SJCRH30 (cell line): ENCODE results near the gene RAI1. TPM values are rescaled to one million over a fixed set of nuclear protein-coding genes. Genes with fewer than 3 reads are reported as not detected.
A peak's percentile ranks its signal among the peaks of the same experiment; 100 is the strongest.

Experiments
- DNase-seq, 2 experiments: peaks; one replicate each; pipeline ENCODE4 v3.0.0-alpha.2; 2015 to 2020
- H3K27ac ChIP-seq: fragments of 250-450 bp; sonication (Bioruptor Pico); 2 replicates; pipeline ENCODE4 v1.5.1; 2020; ENCODE audit warnings: mild to moderate bottlenecking, moderate library complexity
- H3K27me3 ChIP-seq: fragments of 250-450 bp; sonication (Bioruptor Pico); 2 replicates; pipeline ENCODE4 v1.5.1; 2020; ENCODE audit warnings: mild to moderate bottlenecking, moderate library complexity
- H3K36me3 ChIP-seq: fragments of 250-450 bp; sonication (Bioruptor Pico); 2 replicates; pipeline ENCODE4 v1.5.1; 2020; ENCODE audit warnings: mild to moderate bottlenecking, moderate library complexity
- H3K4me1 ChIP-seq: fragments of 250-450 bp; sonication (Bioruptor Pico); 2 replicates; pipeline ENCODE4 v1.5.1; 2020; ENCODE audit warnings: mild to moderate bottlenecking, moderate library complexity
- H3K4me3 ChIP-seq: fragments of 250-450 bp; sonication (Bioruptor Pico); 2 replicates; pipeline ENCODE4 v1.5.1; 2020; ENCODE audit warnings: mild to moderate bottlenecking, moderate library complexity
- H3K9me3 ChIP-seq: fragments of 250-450 bp; sonication (Bioruptor Pico); replicated peaks from 2 replicates; pipeline ENCODE4 v1.5.1; 2020; ENCODE audit warnings: mild to moderate bottlenecking, moderate library complexity
- total RNA-seq: library from RNA; depleted of rRNA; stranded (reverse); fragments of >200 nt; shearing (Covaris generic); gene quantifications from 2 replicates; pipeline ENCODE4 v1.2.3, GENCODE V29; 2014

Gene RAI1
- total RNA-seq, 1 experiment from 2014 or later = 72.2 TPM

DNA sequence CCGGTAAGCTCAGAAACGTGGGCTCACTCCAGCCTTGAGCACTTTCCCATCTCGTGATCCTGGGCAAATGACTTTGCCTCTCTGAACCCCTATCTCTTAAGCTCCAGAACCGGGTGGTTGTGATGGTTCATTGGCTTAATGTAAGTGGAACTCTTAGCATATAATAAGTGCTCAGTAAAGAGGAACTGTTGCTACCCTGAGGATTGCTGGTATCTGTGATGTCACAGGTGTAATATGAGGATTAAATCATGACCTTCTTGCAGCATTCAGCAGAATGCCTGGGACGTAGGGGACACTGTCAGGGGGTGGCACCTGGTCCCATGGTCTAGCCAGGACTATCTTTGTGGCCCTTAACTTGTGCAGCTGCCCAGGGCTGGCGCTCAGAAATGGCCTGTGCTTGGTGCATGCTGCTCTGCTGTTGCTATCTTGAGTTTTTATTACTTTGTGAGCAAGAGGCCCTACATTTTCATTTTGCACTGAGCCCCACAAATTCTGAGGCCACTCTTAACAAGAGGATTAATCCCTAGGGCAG lies 86.7 kb downstream of the RAI1 start:
- no peak overlapping the region for H3K27ac ChIP-seq
- H3K4me3 ChIP-seq = no peak overlapping the region
- no peaks in the 10 kb centered on the region for H3K27me3 ChIP-seq
- H3K9me3 ChIP-seq = no peaks in the 10 kb centered on the region
- peaks cover 47% of the 10 kb centered on the region for H3K4me1 ChIP-seq
- no peak for DNase-seq
- no peaks in the 10 kb centered on the region for H3K36me3 ChIP-seq

DNA sequence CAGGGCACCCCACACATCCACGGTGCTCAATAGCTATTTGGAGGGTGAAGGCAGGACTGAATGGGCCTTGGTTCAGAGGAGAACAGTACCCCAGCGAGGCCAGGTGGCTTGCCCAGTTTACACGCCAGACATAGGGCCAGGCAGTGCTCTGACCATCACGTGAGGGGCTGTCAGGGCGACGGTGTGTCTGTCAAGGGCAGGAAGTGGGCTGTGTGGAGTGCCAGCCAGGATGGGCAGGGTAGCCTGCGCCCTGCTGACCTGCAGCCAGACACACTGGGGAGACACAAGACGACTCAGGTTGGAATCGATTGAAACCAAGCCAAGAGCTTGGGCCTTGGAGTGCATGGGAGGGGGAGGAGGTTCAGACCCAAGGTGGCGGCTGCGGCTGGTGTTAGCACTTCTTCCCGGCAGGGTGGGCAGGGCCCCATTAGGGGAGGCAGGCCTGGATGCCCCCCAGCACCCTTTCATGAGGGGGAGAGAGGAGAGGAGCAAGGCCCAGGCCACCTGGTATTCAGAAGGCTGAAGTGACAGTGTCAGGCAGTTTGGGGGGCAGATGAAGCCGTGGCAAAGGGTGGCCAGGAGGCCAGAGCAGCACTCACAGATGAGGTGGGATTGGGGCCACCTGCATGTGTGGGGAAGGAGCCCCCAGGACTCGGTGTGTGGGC lies 87.3 kb downstream of the RAI1 start:
- DNase-seq = no peak
- Histone ChIP-seq H3K4me1 (peaks cover 41% of the 10 kb centered on the region), H3K4me3 (no peak overlapping the region), H3K27ac (no peak overlapping the region), H3K9me3 (no peaks in the 10 kb centered on the region), H3K27me3 (no peaks in the 10 kb centered on the region), H3K36me3 (no peaks in the 10 kb centered on the region)

DNA sequence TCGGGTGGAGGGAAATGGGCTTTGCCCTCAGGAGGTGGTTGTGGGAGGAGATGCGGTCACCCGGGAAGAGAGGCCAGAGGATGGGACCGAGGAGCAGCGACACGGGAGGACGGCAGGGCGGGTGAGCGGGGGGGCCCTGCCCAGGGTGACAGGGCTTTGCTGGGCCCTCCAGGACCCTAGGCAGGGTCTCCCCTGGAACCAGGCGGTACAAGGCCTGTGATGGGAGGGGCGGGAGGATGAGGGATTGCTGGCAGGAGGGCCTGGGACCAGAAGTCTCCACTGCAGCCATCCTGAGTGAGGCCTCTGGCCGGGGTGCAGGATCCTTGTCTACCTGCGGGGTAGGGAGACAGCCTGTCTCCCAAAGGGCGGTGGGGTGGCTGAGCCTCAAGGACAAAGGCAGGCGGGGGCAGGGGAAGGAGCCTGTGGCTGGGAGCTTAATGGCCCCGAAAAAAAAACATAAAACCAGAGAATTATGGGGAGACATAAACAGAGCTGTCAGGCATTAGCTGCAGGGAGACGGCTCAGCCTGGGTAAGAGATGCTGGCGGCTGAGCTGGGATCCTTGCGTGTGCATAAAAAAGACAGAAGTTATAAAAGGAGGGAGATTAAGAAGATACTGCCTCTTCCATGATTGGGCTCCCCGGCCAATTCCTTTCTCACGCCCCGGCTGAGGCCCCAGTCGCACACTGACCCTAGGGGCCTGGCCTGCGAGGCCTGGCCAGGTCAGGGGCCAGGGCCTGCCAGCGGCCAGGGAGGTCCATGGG lies 88.8 kb downstream of the RAI1 start:
- Histone ChIP-seq H3K4me3 (no peak overlapping the region), H3K4me1 (peaks cover 42% of the 10 kb centered on the region), H3K27ac (no peak overlapping the region), H3K36me3 (no peaks in the 10 kb centered on the region), H3K9me3 (no peaks in the 10 kb centered on the region), H3K27me3 (no peaks in the 10 kb centered on the region)
- no peak for DNase-seq

DNA sequence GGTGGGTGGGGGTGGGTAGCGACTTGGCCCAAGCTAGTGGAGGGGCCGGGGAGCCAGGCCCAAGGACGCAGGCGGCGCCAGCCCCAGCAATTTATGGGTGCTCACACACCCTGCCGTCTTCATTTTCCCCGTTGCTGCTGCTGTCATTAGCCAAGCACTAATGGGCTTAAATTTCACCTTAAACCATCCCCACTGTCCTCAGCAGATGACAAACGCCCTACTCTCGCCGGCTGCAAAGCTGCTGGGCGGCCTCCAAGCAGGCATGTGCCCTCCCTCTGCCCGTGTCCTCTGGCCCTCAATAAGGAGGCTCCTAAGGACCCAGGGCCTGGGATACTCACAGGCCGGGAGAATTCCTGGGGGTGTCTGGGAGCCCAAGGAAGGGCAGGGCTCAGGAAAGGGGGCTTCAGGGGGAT lies 89.4 kb downstream of the RAI1 start:
- H3K27me3 ChIP-seq = no peaks in the 10 kb centered on the region
- H3K4me1 ChIP-seq = peaks cover 36% of the 10 kb centered on the region
- H3K27ac ChIP-seq = no peak overlapping the region
- no peaks in the 10 kb centered on the region for H3K9me3 ChIP-seq
- H3K4me3 ChIP-seq = no peak overlapping the region
- H3K36me3 ChIP-seq = no peaks in the 10 kb centered on the region
- no peak for DNase-seq

DNA sequence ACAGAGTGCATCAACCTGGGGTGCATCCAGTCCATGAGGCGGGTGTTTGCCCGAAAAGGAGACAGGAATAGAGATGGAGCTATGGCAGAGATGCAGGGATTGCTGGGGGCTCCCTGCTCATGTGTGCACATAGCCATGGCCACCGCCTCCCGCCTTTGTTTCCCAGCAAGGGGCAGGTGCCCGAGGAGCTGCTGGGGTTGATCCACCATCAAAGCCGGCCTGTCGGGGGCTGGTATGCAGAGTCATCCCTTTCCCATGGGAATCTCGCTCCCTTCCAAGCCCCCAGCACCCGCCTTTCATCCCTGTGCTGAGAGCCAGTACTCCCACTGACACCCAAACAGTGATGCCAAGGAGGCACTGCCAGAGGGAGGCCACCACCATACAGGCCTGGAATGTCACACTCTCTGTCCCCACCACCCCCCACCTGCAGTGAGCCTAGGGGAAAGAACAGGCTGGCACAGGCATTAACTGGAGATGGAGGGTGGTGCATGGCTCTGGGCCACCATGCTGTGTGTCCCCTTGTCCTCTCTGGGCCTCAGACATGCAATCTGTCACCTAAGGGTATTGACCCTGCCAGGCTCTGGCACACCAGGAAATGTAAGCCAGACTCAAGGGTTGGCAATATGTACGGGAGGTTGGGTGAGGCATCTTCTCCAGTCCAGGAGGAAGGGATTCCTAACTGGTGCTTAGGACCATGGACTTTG lies 90.4 kb downstream of the RAI1 start:
- no peak for DNase-seq
- H3K4me3 ChIP-seq = no peak overlapping the region
- H3K4me1 ChIP-seq = peaks cover 27% of the 10 kb centered on the region
- no peaks in the 10 kb centered on the region for H3K9me3 ChIP-seq
- H3K27ac ChIP-seq = no peak overlapping the region
- no peaks in the 10 kb centered on the region for H3K27me3 ChIP-seq
- no peaks in the 10 kb centered on the region for H3K36me3 ChIP-seq

DNA sequence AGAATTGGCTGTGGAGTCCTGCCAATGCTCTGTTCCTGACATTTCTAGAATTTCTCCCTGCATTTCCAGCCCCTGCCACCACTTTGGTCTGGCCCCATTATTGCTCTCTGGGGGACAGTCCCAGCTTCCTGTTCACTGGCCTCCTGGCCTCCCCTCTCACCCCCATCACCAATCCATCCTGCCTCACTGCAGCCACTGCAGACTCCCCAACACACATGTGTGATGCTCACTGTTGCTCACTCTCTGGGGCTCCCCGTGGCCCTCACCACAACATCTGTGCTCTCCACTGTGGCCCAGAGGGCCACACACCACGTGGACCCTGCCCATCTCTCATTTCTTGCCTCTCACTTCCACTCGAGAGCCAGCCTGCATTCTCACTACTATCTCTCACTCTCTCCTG lies 91.0 kb downstream of the RAI1 start:
- Histone ChIP-seq H3K36me3 (no peaks in the 10 kb centered on the region), H3K4me3 (no peak overlapping the region), H3K9me3 (no peaks in the 10 kb centered on the region), H3K27me3 (no peaks in the 10 kb centered on the region), H3K4me1 (peaks cover 22% of the 10 kb centered on the region), H3K27ac (no peak overlapping the region)
- DNase-seq = no peak

DNA sequence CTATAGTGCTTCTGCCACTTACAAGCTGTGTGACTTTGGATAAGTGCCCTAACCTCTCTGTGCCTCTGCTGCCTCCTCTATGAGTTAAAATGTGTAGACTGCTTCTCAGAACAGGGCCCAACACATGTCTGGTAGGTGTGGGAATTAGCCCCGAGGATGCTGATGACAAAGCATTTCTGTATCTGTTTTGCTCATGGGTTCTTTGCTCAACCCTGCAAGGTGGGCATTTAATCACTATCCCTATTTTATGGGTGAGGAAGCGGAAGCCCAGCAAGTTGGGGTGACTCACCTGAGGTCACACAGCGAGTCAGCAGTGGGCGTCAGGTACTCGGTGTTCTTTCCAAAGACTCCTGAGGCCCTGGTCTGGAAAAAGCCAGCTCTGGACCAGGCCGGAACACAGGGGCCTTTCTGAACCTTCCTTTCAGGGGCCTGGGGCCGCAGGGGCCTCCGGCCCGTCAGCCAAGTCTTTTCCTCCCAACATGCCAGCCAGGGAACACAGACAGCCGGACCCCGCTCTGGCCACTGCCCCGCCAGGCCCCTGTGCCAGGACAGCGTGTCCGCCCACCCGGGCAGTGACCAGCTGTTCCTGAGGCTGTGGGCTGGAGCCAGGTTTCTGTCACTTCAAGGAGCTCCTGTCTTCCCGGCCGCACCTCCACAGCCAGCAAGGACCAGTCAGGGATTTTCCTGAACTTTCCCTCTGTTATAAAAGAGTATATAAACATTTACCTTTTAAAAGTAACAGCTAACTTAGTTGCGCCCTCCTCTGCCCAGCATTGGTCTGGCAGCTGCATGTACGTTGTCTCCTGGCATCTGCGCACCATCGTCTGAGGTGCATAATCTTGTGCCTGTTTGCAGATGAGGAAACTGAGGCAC lies 93.0 kb downstream of the RAI1 start:
- no peak overlapping the region for H3K4me3 ChIP-seq
- no peaks in the 10 kb centered on the region for H3K27me3 ChIP-seq
- no peaks in the 10 kb centered on the region for H3K36me3 ChIP-seq
- H3K27ac ChIP-seq = no peak overlapping the region
- peak; percentile 64 to 65 for DNase-seq
- H3K4me1 ChIP-seq = peaks cover 21% of the 10 kb centered on the region
- no peaks in the 10 kb centered on the region for H3K9me3 ChIP-seq

DNA sequence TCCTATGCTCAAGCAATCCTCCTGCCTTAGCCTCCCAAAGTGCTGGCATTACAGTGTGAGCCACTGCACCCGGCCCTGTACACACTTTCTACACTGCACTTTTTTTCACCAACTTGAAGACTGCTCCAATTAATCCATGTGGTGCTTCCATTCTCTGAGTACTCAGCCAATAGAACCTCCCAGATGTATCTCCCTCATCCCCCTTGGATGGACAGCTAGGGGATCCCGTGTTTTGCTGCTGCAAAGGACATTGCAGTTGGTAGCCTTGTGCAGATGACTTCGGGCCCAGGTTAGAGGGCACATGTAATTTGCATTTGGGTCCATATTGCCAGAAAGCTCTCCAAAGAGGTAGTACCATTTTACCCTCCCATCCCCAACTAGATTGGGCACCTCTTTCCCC lies 95.6 kb downstream of the RAI1 start:
- H3K4me3 ChIP-seq = no peak overlapping the region
- no peaks in the 10 kb centered on the region for H3K27me3 ChIP-seq
- H3K4me1 ChIP-seq = peaks cover 37% of the 10 kb centered on the region
- H3K27ac ChIP-seq = no peak overlapping the region
- H3K9me3 ChIP-seq = no peaks in the 10 kb centered on the region
- no peak for DNase-seq
- no peaks in the 10 kb centered on the region for H3K36me3 ChIP-seq

DNA sequence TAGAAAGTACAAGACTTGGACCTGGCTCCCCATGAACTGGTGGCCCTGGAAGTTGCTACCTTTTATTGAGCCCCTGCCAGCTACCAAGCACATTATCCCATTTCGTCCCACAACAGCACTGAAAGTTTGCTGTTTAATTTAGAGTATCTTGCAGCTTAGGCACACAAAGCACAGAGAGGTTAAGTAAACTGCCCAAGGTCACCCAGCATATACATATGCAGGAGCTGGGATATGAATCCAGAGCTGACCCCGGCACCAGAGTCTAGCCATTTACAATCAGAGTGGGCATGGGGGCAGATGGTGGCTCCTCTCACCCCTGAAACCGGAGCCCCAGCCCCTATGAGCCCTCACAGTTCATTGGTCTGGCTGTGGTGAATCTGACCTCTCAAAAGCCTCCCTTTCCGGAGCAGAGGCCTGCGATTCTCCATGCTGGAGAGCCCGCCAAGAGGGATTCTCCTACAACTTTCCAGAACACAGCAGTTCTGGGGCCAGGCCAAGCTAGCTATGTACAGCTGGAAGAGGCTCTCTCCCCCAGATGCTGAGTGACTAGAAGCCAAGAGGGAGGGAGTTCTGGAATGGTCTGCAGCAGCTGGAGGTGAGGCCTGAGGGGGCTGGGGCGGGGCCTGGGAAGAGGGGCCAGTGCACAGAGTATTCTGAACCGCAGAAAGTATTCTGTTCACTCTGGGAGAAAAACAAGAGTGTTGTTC lies 97.2 kb downstream of the RAI1 start:
- H3K36me3 ChIP-seq = no peaks in the 10 kb centered on the region
- no peaks in the 10 kb centered on the region for H3K9me3 ChIP-seq
- peak; percentile 99 to 100 for DNase-seq
- no peaks in the 10 kb centered on the region for H3K27me3 ChIP-seq
- H3K4me1 ChIP-seq = peaks cover 37% of the 10 kb centered on the region
- no peak overlapping the region for H3K4me3 ChIP-seq
- peak overlapping the region; percentile 63 for H3K27ac ChIP-seq

DNA sequence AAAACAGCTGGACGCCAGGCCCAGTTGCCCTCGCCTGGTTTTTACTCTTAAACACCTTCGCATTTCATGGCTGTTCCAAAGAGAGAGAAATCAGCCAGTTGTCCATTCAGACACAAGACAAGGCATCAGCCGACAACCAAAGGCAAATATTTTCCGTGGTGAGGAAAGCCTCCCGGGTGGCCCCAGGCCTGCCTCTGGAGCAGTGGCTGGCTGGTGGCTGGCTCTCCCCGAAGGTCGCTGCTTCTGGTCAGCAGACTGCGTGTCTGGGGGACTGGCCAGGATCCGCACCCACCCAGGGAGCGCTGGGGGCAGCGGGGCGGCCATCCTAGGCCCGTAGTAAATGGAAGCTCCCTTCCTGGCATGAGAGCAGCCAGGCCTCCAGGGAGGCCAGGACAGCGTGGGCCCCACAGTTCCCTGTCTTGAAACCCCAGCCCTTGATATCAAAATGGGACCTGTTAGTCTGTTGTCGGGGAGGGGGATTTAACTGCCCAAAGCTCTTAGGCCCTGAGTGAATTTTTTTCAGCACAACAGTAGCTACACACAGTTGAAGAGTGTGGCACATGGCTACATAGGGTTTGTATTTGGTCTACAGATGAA lies 97.9 kb downstream of the RAI1 start:
- Histone ChIP-seq H3K36me3 (no peaks in the 10 kb centered on the region), H3K27ac (peak overlapping the region; percentile 63), H3K4me3 (no peak overlapping the region), H3K27me3 (no peaks in the 10 kb centered on the region), H3K4me1 (peaks cover 34% of the 10 kb centered on the region), H3K9me3 (no peaks in the 10 kb centered on the region)
- DNase-seq = no peak

DNA sequence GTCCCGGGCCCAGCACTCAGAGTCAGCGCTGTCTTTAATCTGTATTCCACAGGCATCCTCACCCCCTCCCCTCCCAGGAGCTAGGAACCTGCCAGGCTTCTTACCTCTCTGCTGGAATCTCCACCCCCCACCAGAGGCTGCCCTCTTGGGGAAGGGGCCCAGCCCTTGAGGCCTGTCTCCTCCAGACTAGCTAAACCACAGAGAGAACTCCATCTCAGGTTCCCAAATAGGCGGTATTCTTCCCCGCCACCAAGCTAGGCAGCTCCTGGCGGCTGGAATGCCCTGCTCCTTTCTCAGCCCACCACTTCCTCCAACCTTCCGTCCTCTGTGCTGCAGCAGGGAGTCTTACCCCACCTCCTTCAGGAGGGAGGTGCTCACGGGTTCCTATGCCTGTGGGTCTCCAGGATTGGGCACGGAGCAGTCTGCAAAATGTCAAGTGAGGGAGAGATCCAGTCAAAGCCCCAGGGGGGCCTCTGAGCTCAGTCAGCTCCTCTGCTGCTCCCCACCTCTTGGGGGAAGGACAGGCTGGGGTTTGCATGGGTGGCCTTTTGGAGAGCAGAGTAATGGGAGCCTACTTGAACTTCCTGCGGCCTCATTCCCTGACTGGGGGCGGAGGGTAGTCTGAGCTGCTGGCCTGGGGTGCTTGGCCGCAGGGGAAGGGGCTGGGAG lies 99.8 kb downstream of the RAI1 start:
- Histone ChIP-seq H3K27ac (peak overlapping the region; percentile 86), H3K36me3 (no peaks in the 10 kb centered on the region), H3K9me3 (no peaks in the 10 kb centered on the region), H3K4me1 (peaks cover 47% of the 10 kb centered on the region), H3K27me3 (no peaks in the 10 kb centered on the region), H3K4me3 (peak overlapping the region; percentile 81)
- peak; percentile 95 to 98 for DNase-seq

DNA sequence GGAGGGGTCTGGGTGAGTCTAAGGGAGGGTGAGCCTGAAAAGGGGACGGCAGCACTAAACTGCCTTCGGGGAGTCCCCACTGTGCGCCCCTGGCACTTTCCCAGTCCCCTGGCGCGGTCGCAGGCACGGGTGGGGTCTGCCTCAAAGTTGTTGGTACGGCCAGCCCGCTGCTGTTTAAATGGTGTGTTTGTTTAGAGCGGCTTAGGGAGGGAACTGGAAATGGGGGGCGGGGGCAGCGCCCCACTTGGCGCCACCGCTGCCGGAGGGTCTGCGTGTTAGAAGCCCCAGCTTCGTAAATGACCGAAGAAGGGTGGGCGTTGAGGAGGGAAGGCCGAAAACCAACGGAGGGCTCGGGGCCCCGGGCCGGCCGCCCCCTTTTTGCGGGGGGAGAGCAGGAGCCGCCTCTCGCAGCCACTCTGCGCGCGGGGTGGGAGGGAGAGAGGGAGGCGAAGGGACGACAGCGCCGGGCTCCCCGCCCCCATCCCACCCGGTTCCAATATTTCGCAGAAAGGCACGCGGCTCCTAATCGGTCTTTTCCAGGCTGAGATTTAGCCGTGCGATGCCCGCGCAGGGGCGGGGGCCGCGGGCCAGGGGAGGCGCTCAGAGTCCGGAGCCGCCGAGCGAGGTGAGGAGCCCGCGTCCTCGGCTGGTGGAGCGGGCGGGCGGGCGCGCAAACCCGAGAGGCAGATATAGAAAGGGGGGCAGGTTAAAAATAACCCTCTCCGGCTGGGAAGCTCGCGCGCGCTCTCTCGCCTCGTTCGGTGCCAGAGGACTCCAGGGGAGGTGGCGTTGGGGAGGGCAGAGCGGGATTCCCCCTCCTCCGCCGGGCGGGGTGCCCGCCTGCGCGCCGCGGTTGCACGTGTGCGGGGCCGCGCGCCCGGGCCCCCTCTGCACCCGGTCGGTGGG lies 100.6 kb downstream of the RAI1 start:
- H3K27ac ChIP-seq = peak overlapping the region; percentile 86
- peaks cover 55% of the 10 kb centered on the region for H3K4me1 ChIP-seq
- peak overlapping the region; percentile 81 for H3K4me3 ChIP-seq
- no peaks in the 10 kb centered on the region for H3K36me3 ChIP-seq
- DNase-seq = peak; percentile 96 to 97
- no peaks in the 10 kb centered on the region for H3K9me3 ChIP-seq
- H3K27me3 ChIP-seq = no peaks in the 10 kb centered on the region
